Measurements from ENCODE around the gene DAPK1. TPM values are rescaled to one million over a fixed set of nuclear protein-coding genes. Genes with fewer than 3 reads are reported as not detected.

The DAPK1 gene
- total RNA-seq, 1 experiment from 2014 or later, result 19.7 TPM

GRCh38 chr9:87603854-87604490 lies 106.3 kb downstream of the DAPK1 start:
- ChIA-PET POLR2A (no interaction called here), CTCF (no interaction called here)
- Mint-ChIP-seq H3K4me3 (ENCODE audit: unreplicated experiment) (no peak overlapping the region), H3K4me1 (ENCODE audit: insufficient read depth, unreplicated experiment) (peaks cover 17% of the 10 kb centered on the region), H3K27me3 (ENCODE audit: insufficient read depth, unreplicated experiment) (no peaks in the 10 kb centered on the region), H3K9me3 (ENCODE audit: unreplicated experiment) (no peaks in the 10 kb centered on the region), H3K36me3 (ENCODE audit: insufficient read depth, unreplicated experiment) (no peaks in the 10 kb centered on the region), H3K27ac (ENCODE audit: low read depth, unreplicated experiment) (no peak overlapping the region)
- no peak for DNase-seq (ENCODE audit: unreplicated experiment)
- intact Hi-C loops (cut with micrococcal nuclease), result no loop called here
- TF ChIP-seq CTCF (IDR thresholded peaks at IDR 0.05; ENCODE audit: unreplicated experiment), result no peak
- no TSS peak for BruUV-seq (replicated peaks)

GRCh38 chr9:87604886-87605588 lies 107.4 kb downstream of the DAPK1 start:
- no peaks in the 10 kb centered on the region for H3K36me3 Mint-ChIP-seq (ENCODE audit: insufficient read depth, unreplicated experiment)
- H3K9me3 Mint-ChIP-seq (ENCODE audit: unreplicated experiment), result no peaks in the 10 kb centered on the region
- no TSS peak for BruUV-seq (replicated peaks)
- intact Hi-C loops (cut with micrococcal nuclease), result no loop called here
- DNase-seq (ENCODE audit: unreplicated experiment), result no peak
- no peak overlapping the region for H3K27ac Mint-ChIP-seq (ENCODE audit: low read depth, unreplicated experiment)
- peaks cover 17% of the 10 kb centered on the region for H3K4me1 Mint-ChIP-seq (ENCODE audit: insufficient read depth, unreplicated experiment)
- no peak for TF ChIP-seq CTCF (IDR thresholded peaks at IDR 0.05; ENCODE audit: unreplicated experiment)
- no peak overlapping the region for H3K4me3 Mint-ChIP-seq (ENCODE audit: unreplicated experiment)
- CTCF ChIA-PET, result no interaction called here
- POLR2A ChIA-PET, result no interaction called here
- no peaks in the 10 kb centered on the region for H3K27me3 Mint-ChIP-seq (ENCODE audit: insufficient read depth, unreplicated experiment)

GRCh38 chr9:87605676-87606075 lies 108.0 kb downstream of the DAPK1 start:
- ChIA-PET POLR2A (no interaction called here), CTCF (no interaction called here)
- intact Hi-C loops (cut with micrococcal nuclease), result no loop called here
- Mint-ChIP-seq H3K4me1 (ENCODE audit: insufficient read depth, unreplicated experiment) (peaks cover 17% of the 10 kb centered on the region), H3K36me3 (ENCODE audit: insufficient read depth, unreplicated experiment) (no peaks in the 10 kb centered on the region), H3K27me3 (ENCODE audit: insufficient read depth, unreplicated experiment) (no peaks in the 10 kb centered on the region), H3K27ac (ENCODE audit: low read depth, unreplicated experiment) (no peak overlapping the region), H3K4me3 (ENCODE audit: unreplicated experiment) (no peak overlapping the region), H3K9me3 (ENCODE audit: unreplicated experiment) (no peaks in the 10 kb centered on the region)
- no peak for DNase-seq (ENCODE audit: unreplicated experiment)
- no peak for TF ChIP-seq CTCF (IDR thresholded peaks at IDR 0.05; ENCODE audit: unreplicated experiment)
- no TSS peak for BruUV-seq (replicated peaks)

GRCh38 chr9:87606841-87607521 lies 109.3 kb downstream of the DAPK1 start:
- H3K36me3 Mint-ChIP-seq (ENCODE audit: insufficient read depth, unreplicated experiment), result no peaks in the 10 kb centered on the region
- no peak overlapping the region for H3K4me3 Mint-ChIP-seq (ENCODE audit: unreplicated experiment)
- peak overlapping the region; percentile 62 for H3K27ac Mint-ChIP-seq (ENCODE audit: low read depth, unreplicated experiment)
- peaks cover 17% of the 10 kb centered on the region for H3K4me1 Mint-ChIP-seq (ENCODE audit: insufficient read depth, unreplicated experiment)
- no peaks in the 10 kb centered on the region for H3K9me3 Mint-ChIP-seq (ENCODE audit: unreplicated experiment)
- intact Hi-C loops (cut with micrococcal nuclease), result no loop called here
- BruUV-seq (replicated peaks), result no TSS peak
- DNase-seq (ENCODE audit: unreplicated experiment), result peak; percentile 59
- ChIA-PET CTCF (no interaction called here), POLR2A (interaction anchor here (0.5 to 0.6 kb wide), 2 partner anchors 23 to 70 kb away, joined by 3 read pairs; no protein-coding TSS in a partner anchor)
- H3K27me3 Mint-ChIP-seq (ENCODE audit: insufficient read depth, unreplicated experiment), result no peaks in the 10 kb centered on the region
- no peak for TF ChIP-seq CTCF (IDR thresholded peaks at IDR 0.05; ENCODE audit: unreplicated experiment)

Data from MCF 10A (cell line).